Natural killer cell treated with Interleukin-12 subunit alpha and Interleukin-12 subunit beta and Interleukin-15 and Interleukin-18, amount 100 ng/mL, for 72 hours (primary cell): Measurements from ENCODE around the gene UROS. TPM values are rescaled to one million over a fixed set of nuclear protein-coding genes. Genes with fewer than 3 reads are reported as not detected.
A peak's percentile ranks its signal among the peaks of the same experiment; 100 is the strongest.

Experiments
- ATAC-seq, 2 donors: fragments of 150-1000 bp; cut with Tn5 transposase in 1 of 2; sonication (Bioruptor Pico), chemical (Tn5 transposase) in 1 of 2; 2 replicates each; pipeline ENCODE4 v1.10.0; 2021
- DNase-seq: peaks from one replicate; pipeline ENCODE4 v3.0.0; 2022; ENCODE audit warnings: low spot score
- H3K27ac Mint-ChIP-seq, 2 donors: 1 replicate in 1 of 2; 2 replicates in 1 of 2; pipeline ENCODE4 v1.8.0; 2022; ENCODE audit warnings: mixed read lengths in 2 of 2, mild to moderate bottlenecking in 1 of 2, moderate library complexity in 1 of 2
- H3K27me3 Mint-ChIP-seq, 2 donors: 1 replicate in 1 of 2; 2 replicates in 1 of 2; pipeline ENCODE4 v1.8.0; 2022; ENCODE audit warnings: mixed read lengths in 2 of 2
- H3K36me3 Mint-ChIP-seq: one replicate; pipeline ENCODE4 v1.8.0; 2022; ENCODE audit warnings: mixed read lengths
- H3K4me1 Mint-ChIP-seq, 2 donors: 1 replicate in 1 of 2; 2 replicates in 1 of 2; pipeline ENCODE4 v1.8.0; 2022; ENCODE audit warnings: low read depth in 2 of 2, mixed read lengths in 2 of 2, mild to moderate bottlenecking in 1 of 2
- H3K4me3 Mint-ChIP-seq: one replicate; pipeline ENCODE4 v1.8.0; 2022; ENCODE audit warnings: mixed read lengths
- H3K9me3 Mint-ChIP-seq: 2 replicates; pipeline ENCODE4 v1.8.0; 2022; ENCODE audit warnings: mixed read lengths
- total RNA-seq, 2 donors: library from RNA; stranded (reverse); gene quantifications; one replicate each; pipeline ENCODE4 v1.2.3, GENCODE V29; 2022

Gene UROS
- total RNA-seq, 2 donors from 2014 or later: 45.7 to 51.4 TPM

GRCh38 chr10:125774581-125775191, 48.4 kb downstream of the UROS start:
- Mint-ChIP-seq H3K4me1 (no peaks in the 10 kb centered on the region), H3K36me3 (no peaks in the 10 kb centered on the region), H3K27me3 (peaks cover 8 to 11% of the 10 kb centered on the region in 2 donors), H3K27ac (no peak overlapping the region), H3K9me3 (no peaks in the 10 kb centered on the region), H3K4me3 (no peak overlapping the region)
- ATAC-seq: no peak
- DNase-seq: no peak

GRCh38 chr10:125773687-125774543, 49.1 kb downstream of the UROS start:
- H3K36me3 Mint-ChIP-seq: no peaks in the 10 kb centered on the region
- no peak overlapping the region for H3K27ac Mint-ChIP-seq
- H3K4me3 Mint-ChIP-seq: no peak overlapping the region
- ATAC-seq (no peak), DNase-seq (no peak)
- no peaks in the 10 kb centered on the region for H3K4me1 Mint-ChIP-seq
- H3K9me3 Mint-ChIP-seq: no peaks in the 10 kb centered on the region
- H3K27me3 Mint-ChIP-seq: peaks cover 8 to 11% of the 10 kb centered on the region in 2 donors

- H3K4me3 Mint-ChIP-seq: no peak overlapping the region
Measured at GRCh38 chr10:125772864-125773180, 50.2 kb downstream of the UROS start.

GRCh38 chr10:125772112-125772863, 50.8 kb downstream of the UROS start:
- ATAC-seq: no peak
- no peak for DNase-seq
- Mint-ChIP-seq H3K4me1 (no peaks in the 10 kb centered on the region), H3K27me3 (peaks cover 4 to 8% of the 10 kb centered on the region in 2 donors), H3K27ac (no peak overlapping the region), H3K4me3 (no peak overlapping the region), H3K36me3 (no peaks in the 10 kb centered on the region), H3K9me3 (no peaks in the 10 kb centered on the region)

More at GRCh38 chr10:125772864-125773180, 50.2 kb downstream of the UROS start:
- DNase-seq: no peak
- Mint-ChIP-seq H3K9me3 (no peaks in the 10 kb centered on the region), H3K36me3 (no peaks in the 10 kb centered on the region), H3K27ac (no peak overlapping the region), H3K27me3 (peaks cover 5 to 8% of the 10 kb centered on the region in 2 donors), H3K4me1 (no peaks in the 10 kb centered on the region)
- ATAC-seq: no peak

GRCh38 chr10:125770844-125771243, 52.2 kb downstream of the UROS start:
- no peaks in the 10 kb centered on the region for H3K4me1 Mint-ChIP-seq
- ATAC-seq (no peak), DNase-seq (no peak)
- no peak overlapping the region for H3K4me3 Mint-ChIP-seq
- H3K36me3 Mint-ChIP-seq: peaks cover 2% of the 10 kb centered on the region
- no peaks in the 10 kb centered on the region for H3K9me3 Mint-ChIP-seq
- no peak overlapping the region for H3K27ac Mint-ChIP-seq
- peaks cover 4 to 8% of the 10 kb centered on the region in 2 donors for H3K27me3 Mint-ChIP-seq

- H3K27ac Mint-ChIP-seq: no peak overlapping the region
- no peaks in the 10 kb centered on the region for H3K9me3 Mint-ChIP-seq
- DNase-seq: no peak
- ATAC-seq: no peak
- H3K27me3 Mint-ChIP-seq: peaks cover under 1 to 3% of the 10 kb centered on the region in 2 donors
- no peaks in the 10 kb centered on the region for H3K4me1 Mint-ChIP-seq
- peaks cover 11% of the 10 kb centered on the region for H3K36me3 Mint-ChIP-seq
- no peak overlapping the region for H3K4me3 Mint-ChIP-seq
Measured at GRCh38 chr10:125769175-125769574, 53.9 kb downstream of the UROS start.

- no peak overlapping the region for H3K4me3 Mint-ChIP-seq
- no peaks in the 10 kb centered on the region for H3K9me3 Mint-ChIP-seq
- no peaks in the 10 kb centered on the region for H3K4me1 Mint-ChIP-seq
- H3K36me3 Mint-ChIP-seq: peaks cover 11% of the 10 kb centered on the region
- no peaks in the 10 kb centered on the region for H3K27me3 Mint-ChIP-seq
- DNase-seq: no peak
- H3K27ac Mint-ChIP-seq: no peak overlapping the region
- ATAC-seq: no peak
Measured at GRCh38 chr10:125768219-125768855, 54.7 kb downstream of the UROS start.

GRCh38 chr10:125766511-125766910, 56.5 kb downstream of the UROS start:
- no peaks in the 10 kb centered on the region for H3K4me1 Mint-ChIP-seq

GRCh38 chr10:125765835-125766234, 57.2 kb downstream of the UROS start:
- Mint-ChIP-seq H3K27ac (no peak overlapping the region), H3K4me3 (no peak overlapping the region), H3K9me3 (no peaks in the 10 kb centered on the region), H3K27me3 (no peaks in the 10 kb centered on the region), H3K36me3 (peaks cover 11% of the 10 kb centered on the region), H3K4me1 (no peaks in the 10 kb centered on the region)
- DNase-seq (no peak), ATAC-seq (no peak)

More at GRCh38 chr10:125766511-125766910, 56.5 kb downstream of the UROS start:
- no peaks in the 10 kb centered on the region for H3K9me3 Mint-ChIP-seq
- DNase-seq (no peak), ATAC-seq (no peak)
- peaks cover 11% of the 10 kb centered on the region for H3K36me3 Mint-ChIP-seq
- no peak overlapping the region for H3K27ac Mint-ChIP-seq
- H3K4me3 Mint-ChIP-seq: no peak overlapping the region
- no peaks in the 10 kb centered on the region for H3K27me3 Mint-ChIP-seq

GRCh38 chr10:125762692-125763648, 60.1 kb downstream of the UROS start:
- no peaks in the 10 kb centered on the region for H3K4me1 Mint-ChIP-seq
- no peak overlapping the region for H3K27ac Mint-ChIP-seq
- no peaks in the 10 kb centered on the region for H3K27me3 Mint-ChIP-seq
- no peaks in the 10 kb centered on the region for H3K9me3 Mint-ChIP-seq
- no peak overlapping the region for H3K4me3 Mint-ChIP-seq
- peaks cover 18% of the 10 kb centered on the region for H3K36me3 Mint-ChIP-seq
- no peak for ATAC-seq
- no peak for DNase-seq

- Mint-ChIP-seq H3K4me3 (no peak overlapping the region), H3K27ac (peak overlapping the region in 1 of 2 donors; percentile 69), H3K4me1 (no peaks in the 10 kb centered on the region), H3K9me3 (no peaks in the 10 kb centered on the region), H3K27me3 (no peaks in the 10 kb centered on the region), H3K36me3 (peaks cover 28% of the 10 kb centered on the region)
- DNase-seq: no peak
- no peak for ATAC-seq
Measured at GRCh38 chr10:125761961-125762360, 61.1 kb downstream of the UROS start.

GRCh38 chr10:125757742-125758141, 65.3 kb downstream of the UROS start:
- ATAC-seq (no peak), DNase-seq (no peak)
- H3K4me1 Mint-ChIP-seq: peaks cover 4 to 21% of the 10 kb centered on the region in 2 donors
- H3K27me3 Mint-ChIP-seq: no peaks in the 10 kb centered on the region
- peaks cover 47% of the 10 kb centered on the region for H3K36me3 Mint-ChIP-seq
- no peak overlapping the region for H3K27ac Mint-ChIP-seq
- no peak overlapping the region for H3K4me3 Mint-ChIP-seq
- no peaks in the 10 kb centered on the region for H3K9me3 Mint-ChIP-seq
